A673 (cell line): ENCODE results near the gene PFKL. TPM values are rescaled to one million over a fixed set of nuclear protein-coding genes. Genes with fewer than 3 reads are reported as not detected.
A peak's percentile ranks its signal among the peaks of the same experiment; 100 is the strongest.

Source experiments
- BruUV-seq: library from RNA; stranded (reverse); fragments of 400-500 nt; replicated peaks from 2 replicates; lab custom pipeline; 2021; lab: Mats Ljungman, UMichigan
- CTCF ChIA-PET: fragments of 300-600 bp; sonication (Branson Sonifier 250); formaldehyde crosslinking; loops from one replicate; lab custom pipeline; 2022; ENCODE audit warnings: antibody characterized with exemption; lab: Charles Lee
- POLR2A ChIA-PET: fragments of 300-600 bp; sonication (Branson Sonifier 250); formaldehyde crosslinking; loops from one replicate; lab custom pipeline; 2022; ENCODE audit warnings: antibody characterized with exemption; ENCODE audit not compliant: low non-redundant PET; lab: Charles Lee
- DNase-seq: peaks from one replicate; pipeline ENCODE4 v3.0.0-alpha.2; 2015; ENCODE audit warnings: low spot score
- H3K27ac ChIP-seq: fragments of 200-600 bp; sonication (generic); 2 replicates; pipeline ENCODE4 v1.5.1; 2016; ENCODE audit warnings: mixed run types, low read depth, mild to moderate bottlenecking, mixed read lengths, antibody characterized with exemption, low read length; ENCODE audit not compliant: poor library complexity, severe bottlenecking
- H3K27me3 ChIP-seq: fragments of 200-600 bp; sonication (generic); replicated peaks from 2 replicates; pipeline ENCODE4 v1.6.1; 2017; ENCODE audit warnings: mixed run types, low read depth, mild to moderate bottlenecking, mixed read lengths, antibody characterized with exemption, low read length; ENCODE audit not compliant: insufficient read depth, poor library complexity
- H3K36me3 ChIP-seq: fragments of 200-600 bp; sonication (generic); 2 replicates; pipeline ENCODE4 v1.6.1; 2016; ENCODE audit warnings: mixed run types, mild to moderate bottlenecking, mixed read lengths, antibody characterized with exemption, low read length; ENCODE audit not compliant: insufficient read depth, poor library complexity, severe bottlenecking
- H3K4me1 ChIP-seq: fragments of 200-600 bp; sonication (generic); 2 replicates; pipeline ENCODE4 v1.6.1; 2017; ENCODE audit warnings: mixed run types, mild to moderate bottlenecking, mixed read lengths, antibody characterized with exemption, low read length; ENCODE audit not compliant: insufficient read depth, poor library complexity, severe bottlenecking
- H3K4me3 ChIP-seq: fragments of 200-600 bp; sonication (generic); 2 replicates; pipeline ENCODE4 v1.5.1; 2016; ENCODE audit warnings: low read depth, mixed run types, mild to moderate bottlenecking, mixed read lengths, low read length; ENCODE audit not compliant: poor library complexity, severe bottlenecking
- H3K9me3 ChIP-seq: fragments of 200-600 bp; sonication (generic); 2 replicates; pipeline ENCODE4 v1.6.1; 2016; ENCODE audit warnings: mixed run types, low read depth, mild to moderate bottlenecking, mixed read lengths, antibody characterized with exemption, low read length; ENCODE audit not compliant: poor library complexity, severe bottlenecking
- EZH2 ChIP-seq: fragments of 200-600 bp; sonication (generic); IDR thresholded peaks from 2 replicates; pipeline ENCODE4 v1.6.1; 2017; ENCODE audit warnings: borderline replicate concordance, low read depth, mild to moderate bottlenecking, mixed read lengths, antibody characterized with exemption, low read length; ENCODE audit not compliant: poor library complexity, severe bottlenecking
- intact Hi-C: fragments of 100-400 bp; cut with micrococcal nuclease; formaldehyde crosslinking; loops from one replicate; pipeline ENCODE4 v1.10.0; 2022; ENCODE audit not compliant: unreplicated experiment
- total RNA-seq: library from RNA; stranded (reverse); gene quantifications from 2 replicates; pipeline ENCODE4 v1.2.3, GENCODE V29; 2021
- TF ChIP-seq, protein P1 (sequence below): fragments of 300-800, 200-600 bp; sonication (generic); conservative IDR thresholded peaks from 2 replicates; pipeline ENCODE4 v1.5.1; 2017; ENCODE audit warnings: low read depth, mild to moderate bottlenecking, antibody characterized with exemption, low read length, moderate library complexity, mixed read lengths

Gene PFKL
- total RNA-seq, 1 experiment from 2014 or later = 112 TPM

DNA sequence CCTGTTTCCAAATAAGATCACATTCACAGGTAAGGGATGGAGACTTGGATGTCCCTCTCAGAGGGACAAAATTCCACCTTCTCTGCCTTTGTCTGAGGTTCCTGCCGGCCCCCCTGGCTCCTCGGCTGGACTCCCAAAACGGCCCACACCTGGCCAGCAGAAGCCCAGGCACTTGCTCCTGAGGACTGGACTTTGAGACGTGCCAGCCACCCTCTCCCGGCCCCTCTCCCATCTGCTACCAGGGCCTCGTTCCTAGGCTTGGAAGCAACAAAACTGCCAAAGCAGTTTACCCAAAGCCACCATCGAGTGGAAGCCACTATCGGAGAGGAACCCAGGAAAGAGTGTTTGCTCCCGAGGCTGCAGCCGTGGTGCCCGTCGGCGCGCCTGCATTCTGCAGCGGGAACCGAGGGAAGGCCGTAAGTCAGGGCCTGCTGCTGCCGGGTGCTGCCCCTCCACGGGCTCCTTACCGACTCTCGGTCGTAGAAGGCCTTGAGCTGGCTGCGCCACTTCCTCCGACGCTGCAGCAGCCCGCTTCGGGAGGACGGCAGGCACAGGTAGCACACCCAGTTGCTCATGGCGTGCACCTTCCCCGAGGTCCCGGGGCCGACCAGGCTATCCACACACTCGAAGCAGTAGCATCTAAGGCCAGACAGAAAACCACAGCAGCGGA lies 41.7 kb upstream of the PFKL start:
- TF ChIP-seq, protein P1, sequence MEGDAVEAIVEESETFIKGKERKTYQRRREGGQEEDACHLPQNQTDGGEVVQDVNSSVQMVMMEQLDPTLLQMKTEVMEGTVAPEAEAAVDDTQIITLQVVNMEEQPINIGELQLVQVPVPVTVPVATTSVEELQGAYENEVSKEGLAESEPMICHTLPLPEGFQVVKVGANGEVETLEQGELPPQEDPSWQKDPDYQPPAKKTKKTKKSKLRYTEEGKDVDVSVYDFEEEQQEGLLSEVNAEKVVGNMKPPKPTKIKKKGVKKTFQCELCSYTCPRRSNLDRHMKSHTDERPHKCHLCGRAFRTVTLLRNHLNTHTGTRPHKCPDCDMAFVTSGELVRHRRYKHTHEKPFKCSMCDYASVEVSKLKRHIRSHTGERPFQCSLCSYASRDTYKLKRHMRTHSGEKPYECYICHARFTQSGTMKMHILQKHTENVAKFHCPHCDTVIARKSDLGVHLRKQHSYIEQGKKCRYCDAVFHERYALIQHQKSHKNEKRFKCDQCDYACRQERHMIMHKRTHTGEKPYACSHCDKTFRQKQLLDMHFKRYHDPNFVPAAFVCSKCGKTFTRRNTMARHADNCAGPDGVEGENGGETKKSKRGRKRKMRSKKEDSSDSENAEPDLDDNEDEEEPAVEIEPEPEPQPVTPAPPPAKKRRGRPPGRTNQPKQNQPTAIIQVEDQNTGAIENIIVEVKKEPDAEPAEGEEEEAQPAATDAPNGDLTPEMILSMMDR = no peak
- TF ChIP-seq EZH2 = no peak
- intact Hi-C loops = no loop called here
- Histone ChIP-seq H3K9me3 (no peaks in the 10 kb centered on the region), H3K4me1 (no peaks in the 10 kb centered on the region), H3K27ac (no peak overlapping the region), H3K36me3 (no peaks in the 10 kb centered on the region), H3K27me3 (no peaks in the 10 kb centered on the region), H3K4me3 (no peak overlapping the region)
- ChIA-PET POLR2A (no interaction called here), CTCF (no interaction called here)
- BruUV-seq = no TSS peak
- DNase-seq = no peak

DNA sequence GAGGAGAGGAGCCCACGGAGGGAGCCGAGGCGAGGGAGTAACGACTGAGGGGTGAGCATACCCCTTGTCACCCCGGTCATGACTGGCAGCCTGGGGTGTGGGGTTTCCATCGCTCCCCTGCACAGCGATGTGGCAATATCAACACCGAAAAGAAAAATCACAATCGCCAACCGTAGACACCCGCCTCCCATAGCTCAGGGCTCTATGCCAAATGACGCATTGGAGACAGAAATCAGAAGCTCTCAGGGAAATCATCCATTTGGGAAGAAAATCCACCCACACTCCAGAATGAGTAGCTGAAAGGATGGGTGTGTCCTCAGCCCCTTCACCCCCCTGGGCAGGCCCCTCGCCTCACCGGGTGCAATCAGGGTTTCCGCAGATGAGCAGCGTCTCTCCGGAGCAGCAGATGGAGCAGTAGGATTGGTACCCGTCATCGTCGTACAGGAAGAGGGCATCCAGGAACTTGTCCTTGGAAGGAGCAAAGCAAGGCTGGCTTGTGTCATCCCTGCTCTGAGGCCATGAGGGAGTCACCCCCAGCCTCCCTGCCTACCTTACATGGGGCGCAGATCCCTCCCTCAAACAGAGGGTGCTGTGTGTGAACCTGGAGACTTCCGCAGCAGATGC lies 40.7 kb upstream of the PFKL start:
- TF ChIP-seq, protein P1 = no peak
- no peak for TF ChIP-seq EZH2
- Histone ChIP-seq H3K9me3 (no peaks in the 10 kb centered on the region), H3K36me3 (no peaks in the 10 kb centered on the region), H3K4me1 (no peaks in the 10 kb centered on the region), H3K27ac (no peak overlapping the region), H3K27me3 (no peaks in the 10 kb centered on the region), H3K4me3 (no peak overlapping the region)
- CTCF ChIA-PET = no interaction called here
- POLR2A ChIA-PET = no interaction called here
- no TSS peak for BruUV-seq
- DNase-seq = peak; percentile 46
- intact Hi-C loops = no loop called here

DNA sequence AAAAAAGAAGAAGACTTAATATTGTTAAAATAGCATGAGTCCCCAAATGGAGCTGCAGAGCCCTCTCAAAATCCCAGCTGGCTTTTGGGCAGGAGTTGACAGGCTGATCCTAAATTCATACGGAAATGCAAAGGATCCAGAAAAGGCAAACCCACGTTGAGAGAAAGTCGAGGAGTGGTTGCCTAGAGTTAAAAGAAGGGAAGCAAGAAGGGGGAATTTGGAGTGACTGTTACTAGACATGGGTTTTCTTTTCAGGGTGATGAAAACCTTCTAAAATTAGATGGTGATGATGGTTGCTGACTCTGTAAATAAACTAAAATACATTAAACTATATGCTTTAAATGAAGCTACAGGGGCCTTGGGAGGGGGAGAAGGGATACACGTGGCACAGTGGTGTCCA lies 39.8 kb upstream of the PFKL start:
- no peak for TF ChIP-seq EZH2
- TF ChIP-seq, protein P1 = no peak
- intact Hi-C loops = no loop called here
- H3K36me3 ChIP-seq = no peaks in the 10 kb centered on the region
- POLR2A ChIA-PET = interaction anchor here (0.6 kb wide), 1 partner anchor 526 kb away, joined by 5 read pairs; no protein-coding TSS in a partner anchor
- H3K4me1 ChIP-seq = no peaks in the 10 kb centered on the region
- CTCF ChIA-PET = no interaction called here
- BruUV-seq = no TSS peak
- H3K4me3 ChIP-seq = no peak overlapping the region
- no peak overlapping the region for H3K27ac ChIP-seq
- no peaks in the 10 kb centered on the region for H3K9me3 ChIP-seq
- no peak for DNase-seq
- no peaks in the 10 kb centered on the region for H3K27me3 ChIP-seq
